GM23338 (cell line): Measurements from ENCODE around the gene SNX22.

Experiments used
- CREB1 ChIP-seq: fragments of 250-450 bp; sonication (Bioruptor Pico); IDR thresholded peaks from 2 replicates; pipeline ENCODE4 v1.5.0; 2020; ENCODE audit warnings: low read depth, mild to moderate bottlenecking, moderate library complexity
- EZH2 ChIP-seq: fragments of 200-600 bp; sonication (generic); IDR thresholded peaks from one replicate; pipeline ENCODE4 v1.8.0; 2017; ENCODE audit warnings: antibody characterized with exemption, mild to moderate bottlenecking, low read depth; ENCODE audit not compliant: unreplicated experiment
- EZH2phosphoT487 ChIP-seq: fragments of 200-600 bp; sonication (generic); IDR thresholded peaks from one replicate; pipeline ENCODE4 v1.8.1; 2018; ENCODE audit warnings: antibody characterized with exemption; ENCODE audit not compliant: unreplicated experiment
- JUNB ChIP-seq: IDR thresholded peaks from one replicate; pipeline ENCODE4 v1.6.1; 2016; ENCODE audit warnings: antibody characterized with exemption; ENCODE audit not compliant: unreplicated experiment
- NANOG ChIP-seq: IDR thresholded peaks from 2 replicates; pipeline ENCODE4 v1.6.1; 2016; ENCODE audit warnings: antibody characterized with exemption, borderline replicate concordance
- POLR2AphosphoS5 ChIP-seq: IDR thresholded peaks from 2 replicates; pipeline ENCODE4 v1.6.1; 2016; ENCODE audit warnings: antibody characterized with exemption, low read depth
- STAT1 ChIP-seq: IDR thresholded peaks from one replicate; pipeline ENCODE4 v1.6.1; 2016; ENCODE audit warnings: antibody characterized with exemption; ENCODE audit not compliant: unreplicated experiment
- ZNF114 ChIP-seq: fragments of 250-450 bp; sonication (Bioruptor Pico); IDR thresholded peaks from 2 replicates; pipeline ENCODE4 v1.5.0; 2020; ENCODE audit warnings: mild to moderate bottlenecking, moderate library complexity
- TF ChIP-seq, protein P1 (sequence below), 2 experiments: fragments of 200-600 bp in 1 of 2; sonication (generic) in 1 of 2; conservative IDR thresholded peaks; 2 replicates each; pipeline versions ENCODE4 v1.5.1 to v1.6.1; 2016 to 2017; ENCODE audit warnings: antibody characterized with exemption in 2 of 2, low read depth in 2 of 2, mild to moderate bottlenecking in 2 of 2, moderate library complexity in 1 of 2
- TF ChIP-seq, protein P2 (sequence below): IDR thresholded peaks from one replicate; pipeline ENCODE4 v1.6.1; 2018; ENCODE audit warnings: antibody characterized with exemption; ENCODE audit not compliant: unreplicated experiment
- TF ChIP-seq, protein P3 (sequence below): IDR thresholded peaks from 2 replicates; pipeline ENCODE4 v1.6.1; 2016; ENCODE audit warnings: antibody characterized with exemption

DNA sequence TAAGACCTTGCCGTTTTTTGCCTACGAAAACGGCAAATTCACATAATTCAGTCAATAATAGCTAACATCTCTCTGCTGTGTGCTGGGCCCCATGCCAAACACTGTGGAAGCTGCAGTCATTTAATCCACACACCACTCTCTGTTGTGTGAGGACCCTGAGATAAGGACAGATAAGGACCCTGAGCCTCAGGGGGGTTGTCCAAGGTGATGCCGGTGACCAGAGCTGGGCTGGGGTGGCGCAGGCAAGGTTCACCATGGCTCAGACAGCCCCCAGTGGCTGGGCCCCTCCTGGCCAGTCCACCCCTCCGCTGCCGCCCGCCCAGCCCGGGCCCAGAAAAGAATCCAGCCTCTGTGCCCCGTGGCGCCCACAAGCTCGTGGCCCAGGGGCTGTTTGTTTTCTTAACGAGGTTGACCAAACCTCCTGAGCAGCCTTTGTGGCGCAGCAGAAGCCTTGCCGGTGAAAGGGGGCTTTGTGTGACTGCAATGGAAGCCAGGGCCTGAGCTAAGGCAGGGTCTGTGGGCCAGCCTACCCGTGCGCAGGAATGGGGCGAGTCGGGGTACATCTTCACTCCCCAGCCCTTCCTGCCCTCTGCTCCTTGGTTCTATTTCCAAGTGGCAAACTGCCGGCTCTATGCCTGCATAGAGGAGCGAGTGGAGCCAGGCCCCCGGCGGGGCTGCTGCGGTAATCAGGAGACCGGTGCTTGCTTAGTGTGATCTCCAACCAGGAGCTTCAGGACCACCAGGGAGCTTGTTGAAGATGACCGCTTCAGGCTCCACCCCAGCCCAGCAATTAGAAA, 4.4 kb upstream of the SNX22 start:
- TF ChIP-seq, protein P1, sequence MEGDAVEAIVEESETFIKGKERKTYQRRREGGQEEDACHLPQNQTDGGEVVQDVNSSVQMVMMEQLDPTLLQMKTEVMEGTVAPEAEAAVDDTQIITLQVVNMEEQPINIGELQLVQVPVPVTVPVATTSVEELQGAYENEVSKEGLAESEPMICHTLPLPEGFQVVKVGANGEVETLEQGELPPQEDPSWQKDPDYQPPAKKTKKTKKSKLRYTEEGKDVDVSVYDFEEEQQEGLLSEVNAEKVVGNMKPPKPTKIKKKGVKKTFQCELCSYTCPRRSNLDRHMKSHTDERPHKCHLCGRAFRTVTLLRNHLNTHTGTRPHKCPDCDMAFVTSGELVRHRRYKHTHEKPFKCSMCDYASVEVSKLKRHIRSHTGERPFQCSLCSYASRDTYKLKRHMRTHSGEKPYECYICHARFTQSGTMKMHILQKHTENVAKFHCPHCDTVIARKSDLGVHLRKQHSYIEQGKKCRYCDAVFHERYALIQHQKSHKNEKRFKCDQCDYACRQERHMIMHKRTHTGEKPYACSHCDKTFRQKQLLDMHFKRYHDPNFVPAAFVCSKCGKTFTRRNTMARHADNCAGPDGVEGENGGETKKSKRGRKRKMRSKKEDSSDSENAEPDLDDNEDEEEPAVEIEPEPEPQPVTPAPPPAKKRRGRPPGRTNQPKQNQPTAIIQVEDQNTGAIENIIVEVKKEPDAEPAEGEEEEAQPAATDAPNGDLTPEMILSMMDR (conservative IDR thresholded peaks at IDR 0.05; ENCODE audit: low read depth in 2 of 2): no peak
- TF ChIP-seq CREB1 (CRISPR knock-in tag) (no peak), POLR2AphosphoS5 (no peak), JUNB (no peak), EZH2 (no peak), STAT1 (no peak), NANOG (no peak), ZNF114 (no peak), EZH2phosphoT487 (no peak)
- TF ChIP-seq, protein P2, sequence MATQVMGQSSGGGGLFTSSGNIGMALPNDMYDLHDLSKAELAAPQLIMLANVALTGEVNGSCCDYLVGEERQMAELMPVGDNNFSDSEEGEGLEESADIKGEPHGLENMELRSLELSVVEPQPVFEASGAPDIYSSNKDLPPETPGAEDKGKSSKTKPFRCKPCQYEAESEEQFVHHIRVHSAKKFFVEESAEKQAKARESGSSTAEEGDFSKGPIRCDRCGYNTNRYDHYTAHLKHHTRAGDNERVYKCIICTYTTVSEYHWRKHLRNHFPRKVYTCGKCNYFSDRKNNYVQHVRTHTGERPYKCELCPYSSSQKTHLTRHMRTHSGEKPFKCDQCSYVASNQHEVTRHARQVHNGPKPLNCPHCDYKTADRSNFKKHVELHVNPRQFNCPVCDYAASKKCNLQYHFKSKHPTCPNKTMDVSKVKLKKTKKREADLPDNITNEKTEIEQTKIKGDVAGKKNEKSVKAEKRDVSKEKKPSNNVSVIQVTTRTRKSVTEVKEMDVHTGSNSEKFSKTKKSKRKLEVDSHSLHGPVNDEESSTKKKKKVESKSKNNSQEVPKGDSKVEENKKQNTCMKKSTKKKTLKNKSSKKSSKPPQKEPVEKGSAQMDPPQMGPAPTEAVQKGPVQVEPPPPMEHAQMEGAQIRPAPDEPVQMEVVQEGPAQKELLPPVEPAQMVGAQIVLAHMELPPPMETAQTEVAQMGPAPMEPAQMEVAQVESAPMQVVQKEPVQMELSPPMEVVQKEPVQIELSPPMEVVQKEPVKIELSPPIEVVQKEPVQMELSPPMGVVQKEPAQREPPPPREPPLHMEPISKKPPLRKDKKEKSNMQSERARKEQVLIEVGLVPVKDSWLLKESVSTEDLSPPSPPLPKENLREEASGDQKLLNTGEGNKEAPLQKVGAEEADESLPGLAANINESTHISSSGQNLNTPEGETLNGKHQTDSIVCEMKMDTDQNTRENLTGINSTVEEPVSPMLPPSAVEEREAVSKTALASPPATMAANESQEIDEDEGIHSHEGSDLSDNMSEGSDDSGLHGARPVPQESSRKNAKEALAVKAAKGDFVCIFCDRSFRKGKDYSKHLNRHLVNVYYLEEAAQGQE: no peak
- TF ChIP-seq, protein P3, sequence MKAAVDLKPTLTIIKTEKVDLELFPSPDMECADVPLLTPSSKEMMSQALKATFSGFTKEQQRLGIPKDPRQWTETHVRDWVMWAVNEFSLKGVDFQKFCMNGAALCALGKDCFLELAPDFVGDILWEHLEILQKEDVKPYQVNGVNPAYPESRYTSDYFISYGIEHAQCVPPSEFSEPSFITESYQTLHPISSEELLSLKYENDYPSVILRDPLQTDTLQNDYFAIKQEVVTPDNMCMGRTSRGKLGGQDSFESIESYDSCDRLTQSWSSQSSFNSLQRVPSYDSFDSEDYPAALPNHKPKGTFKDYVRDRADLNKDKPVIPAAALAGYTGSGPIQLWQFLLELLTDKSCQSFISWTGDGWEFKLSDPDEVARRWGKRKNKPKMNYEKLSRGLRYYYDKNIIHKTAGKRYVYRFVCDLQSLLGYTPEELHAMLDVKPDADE: no peak
